ENCODE data around the gene GPR142.
A peak's percentile ranks its signal among the peaks of the same experiment; 100 is the strongest.

GPR142 gene

GRCh38 chr17:74371653-74372147 is 4.4 kb downstream of the GPR142 start:
- DNase-seq: no peak

- DNase-seq: no peak
Measured at GRCh38 chr17:74372426-74372825, 5.1 kb downstream of the GPR142 start.

- DNase-seq: no peak
Measured at GRCh38 chr17:74373838-74374606, 6.7 kb downstream of the GPR142 start.

GRCh38 chr17:74374858-74375257 is 7.6 kb downstream of the GPR142 start:
- no peak for DNase-seq

GRCh38 chr17:74379495-74380085 is 12.3 kb downstream of the GPR142 start:
- peak; percentile 79 for DNase-seq

- DNase-seq: no peak
Measured at GRCh38 chr17:74380086-74380958, 13.0 kb downstream of the GPR142 start.

- no peak for DNase-seq
Measured at GRCh38 chr17:74380959-74381808, 13.9 kb downstream of the GPR142 start.

GRCh38 chr17:74383141-74383540 is 15.8 kb downstream of the GPR142 start:
- no peak for DNase-seq

GRCh38 chr17:74385201-74385600 is 17.9 kb downstream of the GPR142 start:
- no peak for DNase-seq

GRCh38 chr17:74386386-74386785 is 19.1 kb downstream of the GPR142 start:
- DNase-seq: no peak

GRCh38 chr17:74387365-74388218 is 20.3 kb downstream of the GPR142 start:
- DNase-seq: no peak

- DNase-seq: no peak
Measured at GRCh38 chr17:74389084-74389753, 21.9 kb downstream of the GPR142 start.

- DNase-seq: no peak
Measured at GRCh38 chr17:74389937-74390679, 22.8 kb downstream of the GPR142 start.

- no peak for DNase-seq
Measured at GRCh38 chr17:74390680-74391653, 23.7 kb downstream of the GPR142 start.

- no peak for DNase-seq
Measured at GRCh38 chr17:74391771-74392170, 24.5 kb downstream of the GPR142 start.

- DNase-seq: no peak
Measured at GRCh38 chr17:74392848-74393247, 25.5 kb downstream of the GPR142 start.

GRCh38 chr17:74393346-74393942 is 26.1 kb downstream of the GPR142 start:
- peak; percentile 26 for DNase-seq

GRCh38 chr17:74394275-74394950 is 27.1 kb downstream of the GPR142 start:
- no peak for DNase-seq
